GM12878 (cell line): ENCODE measurements around the gene ENG. TPM values are rescaled to one million over a fixed set of nuclear protein-coding genes. Genes with fewer than 3 reads are reported as not detected.

Experiments
- ATAC-seq: fragments of 200-7000 bp; cut with Tn5 transposase; 3 replicates; pipeline ENCODE4 v1.9.1; 2020; ENCODE audit warnings: mild to moderate bottlenecking, moderate library complexity
- BruUV-seq: library from RNA; stranded (reverse); fragments of 400-500 nt; replicated peaks from 2 replicates; lab custom pipeline; 2021; lab: Mats Ljungman, UMichigan
- CTCF ChIA-PET: fragments of 300-600 bp; sonication (Branson Sonifier 250); formaldehyde crosslinking; extraction: SDS; loops from one replicate; lab custom pipeline; 2021; ENCODE audit warnings: inconsistent platforms; lab: Yijun Ruan, JAX
- POLR2A ChIA-PET: fragments of 350-600 bp; formaldehyde crosslinking; extraction: SDS; loops from one replicate; lab custom pipeline; 2021; ENCODE audit warnings: inconsistent platforms; lab: Charles Lee
- RAD21 ChIA-PET: fragments of 300-600 bp; sonication (Branson Sonifier 250); formaldehyde crosslinking; loops from one replicate; lab custom pipeline; 2023; ENCODE audit warnings: antibody characterized with exemption; ENCODE audit not compliant: unreplicated experiment; lab: Charles Lee
- SMC1A ChIA-PET: fragments of 300-600 bp; sonication (Branson Sonifier 250); formaldehyde crosslinking; loops from one replicate; lab custom pipeline; 2023; ENCODE audit not compliant: unreplicated experiment, uncharacterized antibody; lab: Charles Lee
- DNase-seq: peaks from one replicate; pipeline ENCODE4 v3.0.0-alpha.2; 2011; ENCODE audit warnings: low read depth, low spot score
- FAIRE-seq: peaks from 3 replicates; lab custom pipeline; 2011; peaks lifted over from hg19 to GRCh38; lab: Jason Lieb, UNC
- H2AFZ ChIP-seq: 2 replicates; pipeline ENCODE4 v1.6.0; 2011; ENCODE audit warnings: low read depth, low read length, control low read depth; ENCODE audit not compliant: control insufficient read depth
- H3K27ac ChIP-seq: 2 replicates; pipeline ENCODE4 v1.5.1; 2011; ENCODE audit warnings: control low read depth; ENCODE audit not compliant: control insufficient read depth, insufficient read depth
- H3K27me3 ChIP-seq, 2 experiments: replicated peaks in 1 of 2; 2 replicates each; pipeline versions ENCODE4 v1.6.0 to v1.6.1; 2011; ENCODE audit warnings: low read length in 1 of 2; ENCODE audit not compliant: control insufficient read depth in 2 of 2, insufficient read depth in 2 of 2
- H3K36me3 ChIP-seq, 2 experiments: 2 replicates each; pipeline ENCODE4 v1.5.1; 2011; ENCODE audit warnings: low read length in 1 of 2; ENCODE audit not compliant: control insufficient read depth in 2 of 2, insufficient read depth in 2 of 2
- H3K4me1 ChIP-seq: 2 replicates; pipeline ENCODE4 v1.6.1; 2011; ENCODE audit warnings: mild to moderate bottlenecking, low read length, moderate library complexity, mixed read lengths; ENCODE audit not compliant: control insufficient read depth, insufficient read depth
- H3K4me2 ChIP-seq: 2 replicates; pipeline ENCODE4 v1.6.0; 2011; ENCODE audit warnings: control low read depth; ENCODE audit not compliant: control insufficient read depth, insufficient read depth
- H3K4me3 ChIP-seq: fragments of 200-600 bp; sonication (generic); 2 replicates; pipeline ENCODE4 v1.5.1; 2016
- H3K79me2 ChIP-seq: 2 replicates; pipeline ENCODE4 v1.6.0; 2011; ENCODE audit warnings: low read length; ENCODE audit not compliant: control insufficient read depth, insufficient read depth
- H3K9ac ChIP-seq: 2 replicates; pipeline ENCODE4 v1.8.0; 2011; ENCODE audit warnings: low read length, control low read depth, mixed read lengths; ENCODE audit not compliant: control insufficient read depth, insufficient read depth
- H3K9me3 ChIP-seq: replicated peaks from 3 replicates; pipeline ENCODE4 v1.5.1; 2011; ENCODE audit warnings: mild to moderate bottlenecking, low read length; ENCODE audit not compliant: control insufficient read depth, insufficient read depth
- H4K20me1 ChIP-seq: 2 replicates; pipeline ENCODE4 v1.6.0; 2011; ENCODE audit not compliant: control insufficient read depth, insufficient read depth
- BMI1 ChIP-seq: fragments of 450-650 bp; IDR thresholded peaks from 2 replicates; pipeline ENCODE4 v1.6.1; 2016; ENCODE audit warnings: mild to moderate bottlenecking, moderate library complexity, borderline replicate concordance
- MYB ChIP-seq: fragments of 150-350 bp; IDR thresholded peaks from 2 replicates; pipeline ENCODE4 v1.6.1; 2014; ENCODE audit warnings: mild to moderate bottlenecking, low read depth, low read length, borderline replicate concordance
- PAX8 ChIP-seq: fragments of 450-650 bp; IDR thresholded peaks from 2 replicates; pipeline ENCODE4 v1.6.1; 2017; ENCODE audit warnings: mild to moderate bottlenecking, moderate library complexity
- POLR2AphosphoS5 ChIP-seq: IDR thresholded peaks from 2 replicates; pipeline ENCODE4 v1.6.1; 2011; ENCODE audit warnings: mild to moderate bottlenecking, low read length, inconsistent platforms
- RAD21 ChIP-seq: IDR thresholded peaks from 2 replicates; pipeline ENCODE4 v1.6.1; 2011; ENCODE audit warnings: mild to moderate bottlenecking, low read depth, low read length, moderate library complexity; ENCODE audit not compliant: insufficient read depth
- whole genome bisulfite sequencing: methylation state at CpG from one replicate; pipeline ENCODE4 v1.1.6; 2016; ENCODE audit warnings: low lambda C conversion rate; ENCODE audit not compliant: insufficient replicate concordance, insufficient coverage; ENCODE audit errors: missing lambda C conversion rate; 5-methylcytosine and 5-hydroxymethylcytosine counted together
- in situ Hi-C: fragments of 300-500 bp; cut with MboI; formaldehyde crosslinking; loops from 9 replicates; pipeline ENCODE4 v1.14.3; 2018; ENCODE audit warnings: mixed read lengths
- intact Hi-C: fragments of 100-400 bp; cut with micrococcal nuclease; formaldehyde crosslinking; loops from one replicate; pipeline ENCODE4 v1.14.2; 2022; ENCODE audit not compliant: unreplicated experiment
- polyA plus RNA-seq, 11 experiments: library from polyadenylated mRNA; depleted of rRNA in 4 of 11; unstranded in 6 of 11; stranded (reverse) in 5 of 11; fragments of >200 nt; fragmentation: Nextera tagmentation in 4 of 11; fragmentation: Illumina TruSeq in 1 of 11; extraction: Ambion mirVana in 4 of 11; extraction: Trizol in 1 of 11; gene quantifications; 1 replicate in 1 of 11; 2 replicates in 10 of 11; pipeline versions ENCODE4 v1.2.1 to v1.2.3, GENCODE V29; 2011 to 2016; ENCODE audit warnings: inconsistent platforms in 2 of 11, missing spikeins in 2 of 11, low read depth in 1 of 11
- total RNA-seq, 4 experiments: library from RNA; depleted of rRNA in 3 of 4; stranded (reverse); fragments of >200 nt in 3 of 4; fragmentation: Illumina TruSeq in 1 of 4; extraction: Trizol in 1 of 4; gene quantifications; 2 replicates each; pipeline versions ENCODE4 v1.2.1 to v1.2.3, GENCODE V29; 2013 to 2021
- TF ChIP-seq, protein P1 (sequence below): IDR thresholded peaks from 2 replicates; pipeline ENCODE4 v1.6.1; 2012; ENCODE audit warnings: low read depth, low read length, improper control_type of control experiment
- TF ChIP-seq, protein P2 (sequence below): fragments of 450-650 bp; formaldehyde crosslinking; IDR thresholded peaks from 2 replicates; pipeline ENCODE4 v1.4.0; 2022; ENCODE audit warnings: mild to moderate bottlenecking, moderate library complexity

Gene ENG
- total and polyA plus RNA-seq, 10 of the 15 experiments (the other 5 are each of a cell fraction or from before 2014, with no cell fraction given): 0.14 to 10.1 (median 2.0) TPM

DNA sequence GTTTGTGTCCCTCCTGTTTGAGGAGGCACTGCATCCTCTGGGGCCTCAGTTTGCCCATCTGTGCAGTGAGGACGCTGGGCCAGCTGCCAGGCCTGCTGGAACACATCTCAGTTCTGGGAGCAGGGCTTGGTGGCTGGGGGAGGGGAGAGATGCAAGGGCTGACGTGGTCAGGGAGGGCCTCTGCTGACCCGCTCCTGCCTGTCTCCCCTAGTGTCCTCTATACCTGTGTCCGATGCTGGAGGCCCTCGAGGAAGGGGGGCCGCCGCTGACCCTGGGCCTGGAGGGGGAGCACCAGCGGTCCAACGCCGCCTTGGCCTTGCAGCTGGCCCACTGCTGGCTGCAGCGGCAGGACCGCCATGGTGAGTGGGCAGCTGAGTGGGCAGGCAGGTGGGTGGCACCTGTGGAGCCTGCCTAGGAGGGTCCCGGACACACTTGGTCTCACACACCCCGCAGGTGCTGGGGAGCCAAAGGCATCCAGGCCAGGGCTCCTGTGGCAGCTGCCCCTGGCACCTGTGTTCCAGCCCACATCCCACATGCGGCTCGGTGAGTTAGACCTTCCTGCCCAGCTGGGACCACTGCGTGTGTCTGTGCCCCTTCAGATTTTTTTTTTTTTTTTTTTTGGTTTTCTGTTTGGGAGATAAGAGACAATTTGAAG is 46.0 kb downstream of the ENG start:
- no peaks in the 10 kb centered on the region for H3K27me3 ChIP-seq
- 84% methylated on average over 16 of the region's 17 CpGs for WGBS
- H3K4me2 ChIP-seq: no peak overlapping the region
- ATAC-seq: no peak
- H3K4me3 ChIP-seq: no peak overlapping the region
- no peak overlapping the region for H3K9ac ChIP-seq
- TF ChIP-seq POLR2AphosphoS5 (no peak), BMI1 (no peak), RAD21 (no peak), MYB (no peak), PAX8 (no peak)
- TF ChIP-seq, protein P1, sequence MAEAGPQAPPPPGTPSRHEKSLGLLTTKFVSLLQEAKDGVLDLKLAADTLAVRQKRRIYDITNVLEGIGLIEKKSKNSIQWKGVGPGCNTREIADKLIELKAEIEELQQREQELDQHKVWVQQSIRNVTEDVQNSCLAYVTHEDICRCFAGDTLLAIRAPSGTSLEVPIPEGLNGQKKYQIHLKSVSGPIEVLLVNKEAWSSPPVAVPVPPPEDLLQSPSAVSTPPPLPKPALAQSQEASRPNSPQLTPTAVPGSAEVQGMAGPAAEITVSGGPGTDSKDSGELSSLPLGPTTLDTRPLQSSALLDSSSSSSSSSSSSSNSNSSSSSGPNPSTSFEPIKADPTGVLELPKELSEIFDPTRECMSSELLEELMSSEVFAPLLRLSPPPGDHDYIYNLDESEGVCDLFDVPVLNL: no peak
- TF ChIP-seq, protein P2, sequence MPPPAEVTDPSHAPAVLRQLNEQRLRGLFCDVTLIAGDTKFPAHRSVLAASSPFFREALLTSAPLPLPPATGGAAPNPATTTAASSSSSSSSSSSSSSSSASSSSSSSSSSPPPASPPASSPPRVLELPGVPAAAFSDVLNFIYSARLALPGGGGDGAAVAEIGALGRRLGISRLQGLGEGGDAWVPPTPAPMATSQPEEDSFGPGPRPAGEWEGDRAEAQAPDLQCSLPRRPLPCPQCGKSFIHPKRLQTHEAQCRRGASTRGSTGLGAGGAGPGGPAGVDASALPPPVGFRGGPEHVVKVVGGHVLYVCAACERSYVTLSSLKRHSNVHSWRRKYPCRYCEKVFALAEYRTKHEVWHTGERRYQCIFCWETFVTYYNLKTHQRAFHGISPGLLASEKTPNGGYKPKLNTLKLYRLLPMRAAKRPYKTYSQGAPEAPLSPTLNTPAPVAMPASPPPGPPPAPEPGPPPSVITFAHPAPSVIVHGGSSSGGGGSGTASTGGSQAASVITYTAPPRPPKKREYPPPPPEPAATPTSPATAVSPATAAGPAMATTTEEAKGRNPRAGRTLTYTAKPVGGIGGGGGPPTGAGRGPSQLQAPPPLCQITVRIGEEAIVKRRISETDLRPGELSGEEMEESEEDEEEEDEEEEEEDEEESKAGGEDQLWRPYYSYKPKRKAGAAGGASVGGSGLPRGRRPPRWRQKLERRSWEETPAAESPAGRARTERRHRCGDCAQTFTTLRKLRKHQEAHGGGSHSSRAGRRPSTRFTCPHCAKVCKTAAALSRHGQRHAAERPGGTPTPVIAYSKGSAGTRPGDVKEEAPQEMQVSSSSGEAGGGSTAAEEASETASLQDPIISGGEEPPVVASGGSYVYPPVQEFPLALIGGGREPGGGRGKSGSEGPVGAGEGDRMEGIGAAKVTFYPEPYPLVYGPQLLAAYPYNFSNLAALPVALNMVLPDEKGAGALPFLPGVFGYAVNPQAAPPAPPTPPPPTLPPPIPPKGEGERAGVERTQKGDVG (CRISPR knock-in tag): no peak
- H3K4me1 ChIP-seq: peaks cover 9% of the 10 kb centered on the region
- H3K9me3 ChIP-seq: no peaks in the 10 kb centered on the region
- ChIA-PET CTCF (no interaction called here), SMC1A (no interaction called here), RAD21 (interaction anchor here (0.6 to 0.8 kb wide), 2 partner anchors 11 to 109 kb away, joined by 3 to 5 read pairs; partner anchors contain the start of gene ST6GALNAC4), POLR2A (interaction anchor here (0.6 to 1.2 kb wide), 3 partner anchors 10 to 74 kb away, joined by 3 to 7 read pairs (median 5); no protein-coding TSS in a partner anchor)
- no peaks in the 10 kb centered on the region; the same call in 1 of the 2 replicates for H4K20me1 ChIP-seq
- no TSS peak for BruUV-seq
- FAIRE-seq: no peak
- intact Hi-C loops: no loop called here
- H2AFZ ChIP-seq: no peak overlapping the region
- in situ Hi-C loops: no loop called here
- peaks cover 14% of the 10 kb centered on the region for H3K79me2 ChIP-seq
- no peak overlapping the region for H3K27ac ChIP-seq
- DNase-seq: no peak
- peaks cover 3 to 21% of the 10 kb centered on the region in 2 experiments; a peak in 3 of 4 replicates for H3K36me3 ChIP-seq
